Measurements from ENCODE around the gene SIPA1L3.

- TF ChIP-seq, protein P1, sequence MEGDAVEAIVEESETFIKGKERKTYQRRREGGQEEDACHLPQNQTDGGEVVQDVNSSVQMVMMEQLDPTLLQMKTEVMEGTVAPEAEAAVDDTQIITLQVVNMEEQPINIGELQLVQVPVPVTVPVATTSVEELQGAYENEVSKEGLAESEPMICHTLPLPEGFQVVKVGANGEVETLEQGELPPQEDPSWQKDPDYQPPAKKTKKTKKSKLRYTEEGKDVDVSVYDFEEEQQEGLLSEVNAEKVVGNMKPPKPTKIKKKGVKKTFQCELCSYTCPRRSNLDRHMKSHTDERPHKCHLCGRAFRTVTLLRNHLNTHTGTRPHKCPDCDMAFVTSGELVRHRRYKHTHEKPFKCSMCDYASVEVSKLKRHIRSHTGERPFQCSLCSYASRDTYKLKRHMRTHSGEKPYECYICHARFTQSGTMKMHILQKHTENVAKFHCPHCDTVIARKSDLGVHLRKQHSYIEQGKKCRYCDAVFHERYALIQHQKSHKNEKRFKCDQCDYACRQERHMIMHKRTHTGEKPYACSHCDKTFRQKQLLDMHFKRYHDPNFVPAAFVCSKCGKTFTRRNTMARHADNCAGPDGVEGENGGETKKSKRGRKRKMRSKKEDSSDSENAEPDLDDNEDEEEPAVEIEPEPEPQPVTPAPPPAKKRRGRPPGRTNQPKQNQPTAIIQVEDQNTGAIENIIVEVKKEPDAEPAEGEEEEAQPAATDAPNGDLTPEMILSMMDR (IDR thresholded peaks at IDR 0.05) = no peak
- TF ChIP-seq POLR2A (IDR thresholded peaks at IDR 0.05) = no peak
These were observed 226.3 kb downstream of the SIPA1L3 start for GRCh38 chr19:38133319-38133718.
